GM23338 (cell line): ENCODE measurements around the gene HSPH1.

ENCODE experiments used
- JUNB ChIP-seq: IDR thresholded peaks from one replicate; pipeline ENCODE4 v1.6.1; 2016; ENCODE audit warnings: antibody characterized with exemption; ENCODE audit not compliant: unreplicated experiment
- POLR2AphosphoS5 ChIP-seq: IDR thresholded peaks from 2 replicates; pipeline ENCODE4 v1.6.1; 2016; ENCODE audit warnings: antibody characterized with exemption, low read depth
- TF ChIP-seq, protein P1 (sequence below), 2 experiments: fragments of 200-600 bp in 1 of 2; sonication (generic) in 1 of 2; conservative IDR thresholded peaks; 2 replicates each; pipeline versions ENCODE4 v1.5.1 to v1.6.1; 2016 to 2017; ENCODE audit warnings: antibody characterized with exemption in 2 of 2, low read depth in 2 of 2, mild to moderate bottlenecking in 2 of 2, moderate library complexity in 1 of 2

GRCh38 chr13:31175847-31176532, 14.3 kb upstream of the HSPH1 start:
- TF ChIP-seq, protein P1, sequence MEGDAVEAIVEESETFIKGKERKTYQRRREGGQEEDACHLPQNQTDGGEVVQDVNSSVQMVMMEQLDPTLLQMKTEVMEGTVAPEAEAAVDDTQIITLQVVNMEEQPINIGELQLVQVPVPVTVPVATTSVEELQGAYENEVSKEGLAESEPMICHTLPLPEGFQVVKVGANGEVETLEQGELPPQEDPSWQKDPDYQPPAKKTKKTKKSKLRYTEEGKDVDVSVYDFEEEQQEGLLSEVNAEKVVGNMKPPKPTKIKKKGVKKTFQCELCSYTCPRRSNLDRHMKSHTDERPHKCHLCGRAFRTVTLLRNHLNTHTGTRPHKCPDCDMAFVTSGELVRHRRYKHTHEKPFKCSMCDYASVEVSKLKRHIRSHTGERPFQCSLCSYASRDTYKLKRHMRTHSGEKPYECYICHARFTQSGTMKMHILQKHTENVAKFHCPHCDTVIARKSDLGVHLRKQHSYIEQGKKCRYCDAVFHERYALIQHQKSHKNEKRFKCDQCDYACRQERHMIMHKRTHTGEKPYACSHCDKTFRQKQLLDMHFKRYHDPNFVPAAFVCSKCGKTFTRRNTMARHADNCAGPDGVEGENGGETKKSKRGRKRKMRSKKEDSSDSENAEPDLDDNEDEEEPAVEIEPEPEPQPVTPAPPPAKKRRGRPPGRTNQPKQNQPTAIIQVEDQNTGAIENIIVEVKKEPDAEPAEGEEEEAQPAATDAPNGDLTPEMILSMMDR (conservative IDR thresholded peaks at IDR 0.05; ENCODE audit: low read depth in 2 of 2): no peak
- no peak for TF ChIP-seq POLR2AphosphoS5
- TF ChIP-seq JUNB: no peak
